A549 (cell line): ENCODE results near the gene EFCAB11. TPM values are rescaled to one million over a fixed set of nuclear protein-coding genes. Genes with fewer than 3 reads are reported as not detected.

Experiments
- ATAC-seq, 2 experiments: fragments of 200-7000 bp in 1 of 2; fragments of >200 bp in 1 of 2; cut with Nextera tagmentation in 1 of 2; cut with Tn5 transposase in 1 of 2; 3 replicates each; pipeline versions ENCODE4 v1.8.0 to v1.9.1; 2018 to 2020; ENCODE audit warnings: mild to moderate bottlenecking in 1 of 2, moderate library complexity in 1 of 2
- CTCF ChIA-PET: fragments of 300-600 bp; sonication (Branson Sonifier 250); formaldehyde crosslinking; extraction: SDS; loops from one replicate; lab custom pipeline; 2021; ENCODE audit warnings: antibody characterized with exemption, inconsistent platforms; lab: Yijun Ruan, JAX
- POLR2A ChIA-PET: fragments of 350-600 bp; formaldehyde crosslinking; extraction: SDS; loops from one replicate; lab custom pipeline; 2021; ENCODE audit warnings: antibody characterized with exemption, inconsistent platforms; lab: Yijun Ruan, JAX
- DNase-seq, 2 experiments: peaks; one replicate each; pipeline versions ENCODE4 v3.0.0 to v3.0.0-alpha.2; 2011 to 2016; ENCODE audit warnings: low read depth in 1 of 2, low spot score in 1 of 2
- FAIRE-seq: peaks from 2 replicates; lab custom pipeline; 2011; peaks lifted over from hg19 to GRCh38; lab: Jason Lieb, UNC
- H3K27ac ChIP-seq, 2 experiments: fragments of >200 bp; sonication (Bioruptor Twin); formaldehyde crosslinking; 3 replicates each; pipeline ENCODE4 v1.5.1; 2016 to 2017
- H3K4me1 ChIP-seq: fragments of >200 bp; sonication (Bioruptor Twin); formaldehyde crosslinking; 3 replicates; pipeline ENCODE4 v1.6.1; 2016
- H3K4me2 ChIP-seq: fragments of >200 bp; sonication (Bioruptor Twin); formaldehyde crosslinking; 3 replicates; pipeline ENCODE4 v1.6.1; 2016
- H3K4me3 ChIP-seq: fragments of >200 bp; sonication (Bioruptor Twin); formaldehyde crosslinking; 3 replicates; pipeline ENCODE4 v1.5.1; 2016
- H3K9me3 ChIP-seq: fragments of >200 bp; sonication (Bioruptor Twin); formaldehyde crosslinking; 3 replicates; pipeline ENCODE4 v1.6.1; 2016
- ATOH8 ChIP-seq: fragments of 250-450 bp; sonication (Bioruptor Pico); IDR thresholded peaks from 2 replicates; pipeline ENCODE4 v1.5.0; 2020; ENCODE audit warnings: low read depth, mild to moderate bottlenecking, moderate library complexity
- CBX2 ChIP-seq: fragments of 200-600 bp; sonication (generic); IDR thresholded peaks from 2 replicates; pipeline ENCODE4 v1.6.1; 2016; ENCODE audit warnings: low read depth, mild to moderate bottlenecking, borderline replicate concordance
- CEBPB ChIP-seq, 2 experiments: fragments of >200 bp in 1 of 2; sonication (Bioruptor Twin) in 1 of 2; formaldehyde crosslinking in 1 of 2; IDR thresholded peaks; 2 replicates each; pipeline ENCODE4 v1.6.1; 2012 to 2016
- CTCF ChIP-seq: fragments of >200 bp; sonication (Bioruptor Twin); formaldehyde crosslinking; IDR thresholded peaks from 3 replicates; pipeline ENCODE4 v1.5.1; 2016
- EHF ChIP-seq: fragments of 250-450 bp; sonication (Bioruptor Pico); IDR thresholded peaks from 2 replicates; pipeline ENCODE4 v1.5.0; 2020; ENCODE audit warnings: mild to moderate bottlenecking
- ELK1 ChIP-seq: fragments of 150-350 bp; IDR thresholded peaks from 2 replicates; pipeline ENCODE4 v1.6.1; 2014; ENCODE audit warnings: low read depth, mild to moderate bottlenecking, low read length
- ESRRA ChIP-seq: fragments of 150-350 bp; IDR thresholded peaks from 2 replicates; pipeline ENCODE4 v1.6.1; 2014; ENCODE audit warnings: mild to moderate bottlenecking, low read length, borderline replicate concordance
- FOSB ChIP-seq: fragments of 250-450 bp; sonication (Bioruptor Pico); IDR thresholded peaks from 2 replicates; pipeline ENCODE4 v1.5.0; 2020; ENCODE audit warnings: mild to moderate bottlenecking, moderate library complexity
- HMGXB4 ChIP-seq: fragments of 250-450 bp; sonication (Bioruptor Pico); IDR thresholded peaks from 2 replicates; pipeline ENCODE4 v1.5.0; 2021; ENCODE audit warnings: mild to moderate bottlenecking, moderate library complexity, borderline replicate concordance
- JUNB ChIP-seq: fragments of >200 bp; sonication (Bioruptor Twin); formaldehyde crosslinking; IDR thresholded peaks from 2 replicates; pipeline ENCODE4 v1.6.1; 2016
- MAX ChIP-seq: IDR thresholded peaks from 2 replicates; pipeline ENCODE4 v1.6.1; 2012
- MYC ChIP-seq: IDR thresholded peaks from 2 replicates; pipeline ENCODE4 v1.6.1; 2012; ENCODE audit warnings: mild to moderate bottlenecking, inconsistent platforms, low read length, improper control_type of control experiment, borderline replicate concordance
- RAD21 ChIP-seq, 2 experiments: fragments of >200 bp in 1 of 2; sonication (Bioruptor Twin) in 1 of 2; formaldehyde crosslinking in 1 of 2; IDR thresholded peaks in 1 of 2; conservative IDR thresholded peaks in 1 of 2; 2 replicates in 1 of 2; 3 replicates in 1 of 2; pipeline ENCODE4 v1.6.1; 2012 to 2018; ENCODE audit warnings: inconsistent platforms in 1 of 2
- RCOR1 ChIP-seq: fragments of 150-350 bp; IDR thresholded peaks from 2 replicates; pipeline ENCODE4 v1.6.1; 2014; ENCODE audit warnings: antibody characterized with exemption, low read length, low read depth
- SMC3 ChIP-seq: fragments of >200 bp; sonication (Bioruptor Twin); formaldehyde crosslinking; IDR thresholded peaks from 3 replicates; pipeline ENCODE4 v1.6.1; 2018; ENCODE audit warnings: inconsistent platforms
- SREBF2 ChIP-seq: fragments of 450-650 bp; IDR thresholded peaks from 2 replicates; pipeline ENCODE4 v1.6.1; 2014; ENCODE audit warnings: mild to moderate bottlenecking, moderate library complexity
- WGBS: methylation state at CpG from one replicate; pipeline ENCODE4 v1.1.6; 2017; ENCODE audit errors: missing lambda C conversion rate; 5-methylcytosine and 5-hydroxymethylcytosine counted together
- polyA plus RNA-seq, 4 experiments: library from polyadenylated mRNA; depleted of rRNA in 3 of 4; stranded (reverse); fragments of >200 nt; fragmentation: RNase III in 1 of 4; extraction: RNeasy Plus Mini Kit Qiagen cat#74134 plus additional on column Dnase treatment in 1 of 4; gene quantifications; 2 replicates in 3 of 4; 3 replicates in 1 of 4; pipeline ENCODE4 v1.2.3, GENCODE V29; 2011 to 2017

EFCAB11 gene
- polyA plus RNA-seq, 2 of the 4 experiments (the other 2 are of a cell fraction), result 18.8 to 19.6 TPM

GRCh38 chr14:89977668-89978067 is 23.1 kb upstream of the EFCAB11 start:
- no peak for TF ChIP-seq ATOH8 (CRISPR knock-in tag)
- no peak for TF ChIP-seq MAX
- TF ChIP-seq RCOR1, result no peak
- no peak for TF ChIP-seq SMC3
- no peak for TF ChIP-seq FOSB (CRISPR knock-in tag)
- TF ChIP-seq ELK1, result no peak
- no peak for TF ChIP-seq EHF (CRISPR knock-in tag)
- TF ChIP-seq CEBPB (IDR thresholded peaks at IDR 0.05), result no peak
- no peak for TF ChIP-seq CBX2
- TF ChIP-seq JUNB, result no peak
- no peak for TF ChIP-seq MYC
- no peak for TF ChIP-seq HMGXB4 (CRISPR knock-in tag)
- TF ChIP-seq SREBF2, result no peak
- CTCF ChIA-PET, result interaction anchor here (0.7 to 12.1 kb wide), 4 partner anchors 7 to 955 kb away, joined by 3 to 188 read pairs (median 48); no protein-coding TSS in a partner anchor

GRCh38 chr14:89973234-89973823 is 18.8 kb upstream of the EFCAB11 start:
- Histone ChIP-seq H3K4me3 (no peak overlapping the region), H3K4me2 (no peak overlapping the region), H3K27ac (no peak overlapping the region), H3K4me1 (no peaks in the 10 kb centered on the region), H3K9me3 (no peaks in the 10 kb centered on the region)
- FAIRE-seq, result no peak
- POLR2A ChIA-PET, result no interaction called here
- peak; percentile 98 to 99 for ATAC-seq
- CTCF ChIA-PET, result interaction anchor here (0.6 to 12.1 kb wide), 46 partner anchors 12 to 946 kb away, joined by 3 to 188 read pairs (median 4); partner anchors contain the start of genes EFCAB11, KCNK13, PSMC1 and TDP1
- peak; percentile 71 to 74 for DNase-seq
- TF ChIP-seq ESRRA (no peak), ATOH8 (CRISPR knock-in tag) (no peak), CTCF (peak; percentile 81), RAD21 (conservative IDR thresholded peaks at IDR 0.05 in 1 of 2, IDR thresholded peaks at IDR 0.05 in 1 of 2) (peak; percentile 64 to 68), SMC3 (peak; percentile 83)
- TF ChIP-seq, all 56 proteins: peak for 3
- WGBS, result 23% methylated on average over 5 of the region's 7 CpGs

More at GRCh38 chr14:89977668-89978067, 23.1 kb upstream of the EFCAB11 start:
- Histone ChIP-seq H3K9me3 (no peaks in the 10 kb centered on the region), H3K4me1 (no peaks in the 10 kb centered on the region), H3K27ac (no peak overlapping the region), H3K4me2 (no peak overlapping the region), H3K4me3 (no peak overlapping the region)
- ATAC-seq (no peak), DNase-seq (no peak), FAIRE-seq (no peak)
- POLR2A ChIA-PET, result no interaction called here
- WGBS, result 71% methylated on average over 4 of the region's 4 CpGs
